Naive thymus-derived CD4-positive, alpha-beta T cell (primary cell): ENCODE measurements around the gene DNMT1. TPM values are rescaled to one million over a fixed set of nuclear protein-coding genes. Genes with fewer than 3 reads are reported as not detected.

ENCODE experiments used
- ATAC-seq: fragments of 150-1000 bp; cut with Tn5 transposase; 2 replicates; pipeline ENCODE4 v1.10.0; 2021; ENCODE audit warnings: mild to moderate bottlenecking, moderate library complexity
- CTCF ChIA-PET: fragments of 350-600 bp; sonication (Branson Sonifier 250); formaldehyde crosslinking; loops from one replicate; lab custom pipeline; 2021; ENCODE audit warnings: antibody characterized with exemption; lab: Charles Lee
- POLR2A ChIA-PET: fragments of 350-600 bp; sonication (Branson Sonifier 250); formaldehyde crosslinking; loops from one replicate; lab custom pipeline; 2021; ENCODE audit warnings: antibody characterized with exemption, inconsistent platforms; lab: Charles Lee
- DNase-seq, 9 donors: peaks; one replicate each; pipeline versions ENCODE4 v3.0.0 to v3.0.0-alpha.2; 2020 to 2022; ENCODE audit warnings: mixed read lengths in 1 of 9
- H3K27ac ChIP-seq: one replicate; pipeline ENCODE4 v1.7.0; 2013; ENCODE audit warnings: mild to moderate bottlenecking, low read depth, low read length, moderate library complexity
- H3K27me3 ChIP-seq, 2 donors: one replicate each; pipeline ENCODE4 v1.7.0; 2013; ENCODE audit warnings: low read length in 2 of 2, mild to moderate bottlenecking in 2 of 2, moderate library complexity in 2 of 2; ENCODE audit not compliant: control insufficient read depth in 2 of 2, insufficient read depth in 2 of 2
- H3K36me3 ChIP-seq, 3 experiments: 1 replicate in 2 of 3; 2 replicates in 1 of 3; pipeline ENCODE4 v1.7.0; 2013; ENCODE audit warnings: low read length in 3 of 3, mild to moderate bottlenecking in 3 of 3, moderate library complexity in 1 of 3; ENCODE audit not compliant: insufficient read depth in 3 of 3, control insufficient read depth in 2 of 3
- H3K4me1 ChIP-seq, 2 donors: one replicate each; pipeline ENCODE4 v1.7.0; 2013; ENCODE audit warnings: low read length in 2 of 2, mild to moderate bottlenecking in 2 of 2, moderate library complexity in 1 of 2; ENCODE audit not compliant: control insufficient read depth in 2 of 2, insufficient read depth in 2 of 2
- H3K4me3 ChIP-seq: 2 replicates; pipeline ENCODE4 v1.7.0; 2013; ENCODE audit warnings: mild to moderate bottlenecking, low read length
- H3K9me3 ChIP-seq, 3 experiments: 1 replicate in 2 of 3; 2 replicates in 1 of 3; pipeline ENCODE4 v1.7.0; 2013; ENCODE audit warnings: low read length in 3 of 3; ENCODE audit not compliant: control insufficient read depth in 2 of 3
- H3K27ac Mint-ChIP-seq, 9 donors: one replicate each; pipeline ENCODE4 v1.8.0; 2020 to 2022; ENCODE audit warnings: mixed read lengths in 9 of 9, mild to moderate bottlenecking in 8 of 9, moderate library complexity in 5 of 9, inconsistent platforms in 2 of 9
- H3K27me3 Mint-ChIP-seq, 5 donors: one replicate each; pipeline ENCODE4 v1.8.0; 2021 to 2022; ENCODE audit warnings: mixed read lengths in 5 of 5, mild to moderate bottlenecking in 1 of 5
- H3K36me3 Mint-ChIP-seq, 5 donors: one replicate each; pipeline ENCODE4 v1.8.0; 2020 to 2022; ENCODE audit warnings: mixed read lengths in 5 of 5, mild to moderate bottlenecking in 3 of 5, inconsistent platforms in 1 of 5
- H3K4me1 Mint-ChIP-seq, 7 donors: one replicate each; pipeline ENCODE4 v1.8.0; 2020 to 2022; ENCODE audit warnings: mixed read lengths in 7 of 7, mild to moderate bottlenecking in 3 of 7, inconsistent platforms in 1 of 7
- H3K4me3 Mint-ChIP-seq, 10 donors: one replicate each; pipeline ENCODE4 v1.8.0; 2020 to 2022; ENCODE audit warnings: mild to moderate bottlenecking in 10 of 10, mixed read lengths in 10 of 10, moderate library complexity in 6 of 10, inconsistent platforms in 2 of 10
- H3K9me3 Mint-ChIP-seq, 11 donors: one replicate each; pipeline ENCODE4 v1.8.0; 2020 to 2022; ENCODE audit warnings: mixed read lengths in 11 of 11, mild to moderate bottlenecking in 4 of 11, inconsistent platforms in 1 of 11, moderate library complexity in 1 of 11
- intact Hi-C, 2 donors: fragments of 100-400 bp; cut with micrococcal nuclease; formaldehyde crosslinking; loops; one replicate each; pipeline ENCODE4 v1.15.1; 2023
- polyA plus RNA-seq, 2 donors: library from polyadenylated mRNA; unstranded; fragments of 300-500 nt; fragmentation: Illumina TruSeq; gene quantifications; one replicate each; pipeline ENCODE4 v1.2.3, GENCODE V29; 2021
- total RNA-seq, 6 experiments: library from RNA in 5 of 6; stranded (reverse) in 5 of 6; gene quantifications; 1 replicate in 5 of 6; 2 replicates in 1 of 6; pipeline ENCODE4 v1.2.3 and lab custom pipeline; 2021 to 2026

The DNMT1 gene
- total and polyA plus RNA-seq, 7 experiments from 2014 or later = 113 to 334 (median 187) TPM

DNA sequence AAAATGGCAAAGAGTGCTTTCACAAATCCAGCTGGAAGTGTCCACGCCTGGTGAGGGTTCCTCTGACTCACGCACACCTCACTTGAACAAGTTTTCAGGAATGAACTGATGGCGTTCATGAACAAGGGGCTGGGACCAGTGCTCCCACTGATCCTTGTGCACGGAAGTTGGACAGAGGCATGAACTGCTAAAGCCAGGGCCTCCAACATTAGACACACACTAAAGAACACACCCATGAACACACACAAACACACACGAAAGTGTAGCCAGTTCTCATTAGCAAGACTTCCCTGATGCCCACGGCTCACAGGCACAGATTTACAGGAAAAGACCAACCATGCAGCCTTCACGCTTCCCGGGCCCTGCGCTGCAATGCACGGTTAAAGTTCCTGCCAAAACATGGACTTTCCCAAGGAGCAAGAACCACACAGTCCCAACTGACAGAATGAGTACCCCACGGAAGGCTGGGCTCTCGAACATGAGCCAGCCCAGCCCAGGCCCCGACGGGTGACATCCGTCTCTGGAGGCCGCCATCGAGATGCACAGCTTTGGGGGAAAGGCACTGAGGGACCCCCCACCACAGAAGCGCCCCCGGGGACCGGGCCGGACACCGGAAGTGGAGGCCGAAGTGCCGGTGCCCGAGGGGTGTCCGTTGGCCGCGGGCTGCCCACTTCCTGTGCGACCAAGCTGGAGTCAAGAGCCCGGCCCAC is 808 bp downstream of the DNMT1 start:
- DNase-seq = peak in 1 of 9 donors; percentile 3

GRCh38 chr19:10192922-10193321 is 1.8 kb downstream of the DNMT1 start:
- Histone ChIP-seq H3K9me3 (no peaks in the 10 kb centered on the region), H3K4me1 (peaks cover 7 to 20% of the 10 kb centered on the region in 2 donors), H3K27ac (no peak overlapping the region), H3K4me3 (no peak overlapping the region), H3K27me3 (no peaks in the 10 kb centered on the region), H3K36me3 (peaks cover 0 to 21% (median 0%) of the 10 kb centered on the region in 3 experiments)
- no peaks in the 10 kb centered on the region for H3K9me3 Mint-ChIP-seq
- peaks cover 0 to 12% (median 4%) of the 10 kb centered on the region in 5 donors for H3K36me3 Mint-ChIP-seq
- ChIA-PET POLR2A (no interaction called here), CTCF (no interaction called here)
- intact Hi-C loops = loop anchor here (5.0 kb wide), 2 partner anchors 86 to 1364 kb away; partner anchors contain the start of genes ELOF1 (in 1 of the 2) and PPAN (in 1 of the 2)
- H3K4me3 Mint-ChIP-seq = peak overlapping the region; percentile 32 to 98 (median 89)
- peaks cover 17 to 53% (median 44%) of the 10 kb centered on the region in 7 donors for H3K4me1 Mint-ChIP-seq
- peak overlapping the region in 4 of 9 donors; percentile 17 to 91 (median 37) for H3K27ac Mint-ChIP-seq
- DNase-seq (no peak), ATAC-seq (no peak)
- H3K27me3 Mint-ChIP-seq = no peaks in the 10 kb centered on the region

More for the DNA sequence above, 808 bp downstream of the DNMT1 start:
- H3K4me3 Mint-ChIP-seq = peak overlapping the region; percentile 87 to 98 (median 95)
- H3K4me1 Mint-ChIP-seq = peaks cover 16 to 47% (median 41%) of the 10 kb centered on the region in 7 donors
- peak overlapping the region; percentile 88 for H3K4me3 ChIP-seq
- no peaks in the 10 kb centered on the region for H3K27me3 Mint-ChIP-seq
- no peaks in the 10 kb centered on the region for H3K9me3 ChIP-seq
- intact Hi-C loops = loop anchor here (1.0 to 5.0 kb wide), 10 partner anchors 37 to 1363 kb away; partner anchors contain the start of genes S1PR2 (in 2 of the 2), CDC37 (in 1 of the 2), EIF3G (in 1 of the 2) and ELOF1 (in 1 of the 2)
- CTCF ChIA-PET = interaction anchor here (0.7 kb wide), 1 partner anchor 28 kb away, joined by 8 read pairs; no protein-coding TSS in a partner anchor
- H3K36me3 Mint-ChIP-seq = peaks cover 0 to 12% (median 4%) of the 10 kb centered on the region in 5 donors
- peak overlapping the region; percentile 81 for H3K27ac ChIP-seq
- peaks cover 0 to 16% (median 0%) of the 10 kb centered on the region in 3 experiments for H3K36me3 ChIP-seq
- no peaks in the 10 kb centered on the region for H3K9me3 Mint-ChIP-seq
- peak overlapping the region; percentile 71 to 96 (median 91) for H3K27ac Mint-ChIP-seq
- no peak for ATAC-seq
- no peaks in the 10 kb centered on the region for H3K27me3 ChIP-seq
- H3K4me1 ChIP-seq = peaks cover 7 to 20% of the 10 kb centered on the region in 2 donors
- POLR2A ChIA-PET = interaction anchor here (0.7 to 1.6 kb wide), 6 partner anchors 51 to 185 kb away, joined by 3 to 6 read pairs (median 4); partner anchors contain the start of genes ICAM5, PPAN and RAVER1

GRCh38 chr19:10191347-10191746 is 3.4 kb downstream of the DNMT1 start:
- peaks cover 0 to 16% (median 4%) of the 10 kb centered on the region in 5 donors for H3K36me3 Mint-ChIP-seq
- Histone ChIP-seq H3K9me3 (no peaks in the 10 kb centered on the region), H3K27me3 (no peaks in the 10 kb centered on the region), H3K27ac (no peak overlapping the region), H3K4me1 (peaks cover 7 to 20% of the 10 kb centered on the region in 2 donors), H3K36me3 (peaks cover 0 to 35% (median 4%) of the 10 kb centered on the region in 3 experiments), H3K4me3 (no peak overlapping the region)
- intact Hi-C loops = loop anchor here (5.0 kb wide), 2 partner anchors 84 to 1366 kb away; partner anchors contain the start of genes ELOF1 (in 1 of the 2) and PPAN (in 1 of the 2)
- ATAC-seq (no peak), DNase-seq (no peak)
- CTCF ChIA-PET = interaction anchor here (0.6 kb wide), 2 partner anchors 45 to 66 kb away, joined by 3 to 6 read pairs; no protein-coding TSS in a partner anchor
- no peaks in the 10 kb centered on the region for H3K27me3 Mint-ChIP-seq
- H3K4me1 Mint-ChIP-seq = peaks cover 28 to 64% (median 50%) of the 10 kb centered on the region in 7 donors
- H3K4me3 Mint-ChIP-seq = peak overlapping the region in 1 of 10 donors; percentile 59
- H3K27ac Mint-ChIP-seq = no peak overlapping the region
- no peaks in the 10 kb centered on the region for H3K9me3 Mint-ChIP-seq
- POLR2A ChIA-PET = no interaction called here

- Histone ChIP-seq H3K9me3 (no peaks in the 10 kb centered on the region), H3K27ac (no peak overlapping the region), H3K4me3 (no peak overlapping the region), H3K36me3 (peaks cover 3 to 45% (median 10%) of the 10 kb centered on the region in 3 experiments), H3K4me1 (peaks cover 4 to 17% of the 10 kb centered on the region in 2 donors), H3K27me3 (no peaks in the 10 kb centered on the region)
- no peaks in the 10 kb centered on the region for H3K9me3 Mint-ChIP-seq
- no peak for ATAC-seq
- intact Hi-C loops = loop anchor here (5.0 kb wide), 2 partner anchors 83 to 1367 kb away; partner anchors contain the start of genes ELOF1 (in 1 of the 2) and PPAN (in 1 of the 2)
- H3K36me3 Mint-ChIP-seq = peaks cover 0 to 16% (median 4%) of the 10 kb centered on the region in 5 donors
- DNase-seq = no peak
- H3K27me3 Mint-ChIP-seq = no peaks in the 10 kb centered on the region
- H3K27ac Mint-ChIP-seq = peak overlapping the region in 3 of 9 donors; percentile 6 to 28 (median 12)
- CTCF ChIA-PET = interaction anchor here (0.6 kb wide), 1 partner anchor 275 kb away, joined by 3 read pairs; no protein-coding TSS in a partner anchor
- POLR2A ChIA-PET = interaction anchor here (0.5 to 0.6 kb wide), 2 partner anchors 9 to 187 kb away, joined by 3 to 4 read pairs; no protein-coding TSS in a partner anchor
- peaks cover 24 to 60% (median 52%) of the 10 kb centered on the region in 7 donors for H3K4me1 Mint-ChIP-seq
- H3K4me3 Mint-ChIP-seq = peak overlapping the region in 4 of 10 donors; percentile 9 to 58 (median 28)
These were observed 4.7 kb downstream of the DNMT1 start for GRCh38 chr19:10190026-10190425.

DNA sequence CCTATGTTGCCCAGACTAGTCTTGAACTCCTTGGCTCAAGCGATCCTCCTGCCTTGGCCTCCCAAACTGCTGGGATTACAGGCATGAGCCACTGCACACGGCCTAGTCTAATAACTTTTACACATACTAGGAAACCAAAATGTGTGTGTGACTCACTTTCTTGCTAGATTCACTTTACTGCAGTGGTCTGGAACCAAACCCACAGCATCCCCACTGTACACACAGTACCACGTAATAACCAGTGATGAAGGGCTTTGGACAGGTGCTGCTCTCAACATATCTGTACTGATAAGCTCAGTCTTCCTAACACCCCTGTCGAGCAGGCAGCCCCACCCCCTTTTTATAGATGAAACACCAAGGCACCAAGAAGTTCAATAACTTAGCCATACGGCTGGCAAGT is 5.1 kb downstream of the DNMT1 start:
- CTCF ChIA-PET = interaction anchor here (0.6 to 0.7 kb wide), 2 partner anchors 36 to 275 kb away, joined by 3 read pairs; no protein-coding TSS in a partner anchor
- DNase-seq (no peak), ATAC-seq (no peak)
- Histone ChIP-seq H3K27ac (no peak overlapping the region), H3K4me3 (no peak overlapping the region), H3K36me3 (peaks cover 3 to 47% (median 10%) of the 10 kb centered on the region in 3 experiments), H3K4me1 (peaks cover 3 to 17% of the 10 kb centered on the region in 2 donors), H3K27me3 (no peaks in the 10 kb centered on the region), H3K9me3 (no peaks in the 10 kb centered on the region)
- H3K4me1 Mint-ChIP-seq = peaks cover 24 to 60% (median 51%) of the 10 kb centered on the region in 7 donors
- intact Hi-C loops = loop anchor here (5.0 kb wide), 2 partner anchors 82 to 1368 kb away; partner anchors contain the start of genes ELOF1 (in 1 of the 2) and PPAN (in 1 of the 2)
- POLR2A ChIA-PET = interaction anchor here (0.5 to 0.6 kb wide), 3 partner anchors 10 to 187 kb away, joined by 3 to 4 read pairs (median 3); no protein-coding TSS in a partner anchor
- H3K9me3 Mint-ChIP-seq = no peaks in the 10 kb centered on the region
- peak overlapping the region in 3 of 10 donors; percentile 9 to 37 (median 19) for H3K4me3 Mint-ChIP-seq
- H3K27ac Mint-ChIP-seq = peak overlapping the region in 4 of 9 donors; percentile 6 to 28 (median 11)
- no peaks in the 10 kb centered on the region for H3K27me3 Mint-ChIP-seq
- peaks cover 0 to 15% (median 4%) of the 10 kb centered on the region in 5 donors for H3K36me3 Mint-ChIP-seq

GRCh38 chr19:10187315-10187714 is 7.4 kb downstream of the DNMT1 start:
- intact Hi-C loops = no loop called here
- H3K27me3 Mint-ChIP-seq = no peaks in the 10 kb centered on the region
- H3K36me3 Mint-ChIP-seq = peaks cover 0 to 14% (median 0%) of the 10 kb centered on the region in 5 donors

More at GRCh38 chr19:10187315-10187714, 7.4 kb downstream of the DNMT1 start:
- H3K36me3 ChIP-seq = peaks cover 3 to 49% (median 10%) of the 10 kb centered on the region in 3 experiments
- no peaks in the 10 kb centered on the region for H3K9me3 ChIP-seq
- H3K4me3 ChIP-seq = no peak overlapping the region
- no peak for DNase-seq
- H3K4me3 Mint-ChIP-seq = no peak overlapping the region
- peaks cover 21 to 49% (median 45%) of the 10 kb centered on the region in 7 donors for H3K4me1 Mint-ChIP-seq
- CTCF ChIA-PET = interaction anchor here (1.2 kb wide), 1 partner anchor 33 kb away, joined by 3 read pairs; no protein-coding TSS in a partner anchor
- POLR2A ChIA-PET = interaction anchor here (0.5 to 1.8 kb wide), 3 partner anchors 10 to 44 kb away, joined by 3 to 5 read pairs (median 3); no protein-coding TSS in a partner anchor
- no peak for ATAC-seq
- peak overlapping the region in 7 of 9 donors; percentile 10 to 76 (median 53) for H3K27ac Mint-ChIP-seq
- H3K27me3 ChIP-seq = no peaks in the 10 kb centered on the region
- no peaks in the 10 kb centered on the region for H3K9me3 Mint-ChIP-seq
- H3K27ac ChIP-seq = no peak overlapping the region
- peaks cover 0 to 4% of the 10 kb centered on the region in 2 donors for H3K4me1 ChIP-seq
